Measurements from ENCODE around the gene ACKR3.

Gene ACKR3

DNA sequence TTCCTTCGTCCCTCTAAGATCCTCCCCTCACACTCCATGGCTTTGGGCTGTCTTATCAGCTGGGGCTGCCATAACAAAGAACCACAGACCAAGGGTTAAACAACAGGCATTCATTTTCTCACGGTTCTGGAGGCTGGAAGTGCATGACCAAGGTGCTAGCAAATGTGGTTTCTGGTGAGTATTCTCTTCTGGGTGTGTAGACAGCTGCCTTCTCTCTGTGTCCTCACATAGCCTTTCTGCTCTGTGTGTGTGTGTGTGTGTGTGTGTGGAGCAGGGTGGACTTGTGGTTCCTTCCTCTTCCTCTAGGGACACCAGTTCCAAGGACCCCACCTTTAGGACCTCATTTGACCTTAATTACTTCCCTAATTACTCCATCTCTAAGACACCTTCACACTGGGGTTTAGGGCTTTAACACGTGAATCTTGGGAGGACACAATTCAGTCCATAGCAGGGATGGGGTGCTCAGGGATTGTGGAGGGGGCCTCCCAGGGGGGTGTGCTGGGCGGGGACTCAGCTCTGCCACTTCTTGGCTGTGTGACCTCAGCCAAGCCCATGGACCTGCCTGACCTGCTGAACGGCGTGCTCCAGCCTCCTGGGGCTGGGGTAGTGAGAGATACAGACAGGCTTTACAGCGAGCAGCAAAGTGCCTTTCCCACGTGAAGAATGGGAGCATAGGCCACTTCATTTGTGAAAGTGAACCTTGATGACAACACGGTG lies 38.0 kb downstream of the ACKR3 start:
- DNase-seq (ENCODE audit: low read depth in 3 of 3, low spot score in 1 of 3), result no peak

GRCh38 chr2:236608188-236608525 lies 38.5 kb downstream of the ACKR3 start:
- no peak for DNase-seq (ENCODE audit: low read depth in 3 of 3, low spot score in 1 of 3)

GRCh38 chr2:236608710-236609109 lies 39.1 kb downstream of the ACKR3 start:
- no peak for DNase-seq (ENCODE audit: low read depth in 3 of 3, low spot score in 1 of 3)

- DNase-seq (ENCODE audit: low read depth in 3 of 3, low spot score in 1 of 3), result no peak
Observed at GRCh38 chr2:236610991-236611821, 41.6 kb downstream of the ACKR3 start.

DNA sequence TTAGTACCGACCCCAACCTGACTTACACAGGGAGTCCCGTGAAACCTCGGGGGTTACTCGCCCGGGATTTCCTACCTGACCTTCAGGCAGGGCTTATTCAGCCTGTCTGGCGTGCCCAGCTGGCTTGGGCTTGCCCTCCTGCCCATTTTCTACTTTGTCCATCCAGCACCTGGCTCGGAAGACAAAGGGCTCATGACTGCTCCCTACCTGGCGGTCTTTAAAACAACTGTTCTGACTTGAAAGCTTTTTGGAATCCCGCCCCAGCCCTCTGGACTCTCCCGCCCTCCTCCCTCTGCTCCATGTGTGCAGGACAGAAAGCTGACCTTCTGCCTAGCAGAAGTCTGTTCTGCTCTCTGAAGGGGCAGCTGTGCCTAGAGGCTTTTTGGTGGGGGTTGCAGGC lies 43.1 kb downstream of the ACKR3 start:
- no peak for DNase-seq (ENCODE audit: low read depth in 3 of 3, low spot score in 1 of 3)

GRCh38 chr2:236613612-236614011 lies 44.0 kb downstream of the ACKR3 start:
- no peak for DNase-seq (ENCODE audit: low read depth in 3 of 3, low spot score in 1 of 3)

DNA sequence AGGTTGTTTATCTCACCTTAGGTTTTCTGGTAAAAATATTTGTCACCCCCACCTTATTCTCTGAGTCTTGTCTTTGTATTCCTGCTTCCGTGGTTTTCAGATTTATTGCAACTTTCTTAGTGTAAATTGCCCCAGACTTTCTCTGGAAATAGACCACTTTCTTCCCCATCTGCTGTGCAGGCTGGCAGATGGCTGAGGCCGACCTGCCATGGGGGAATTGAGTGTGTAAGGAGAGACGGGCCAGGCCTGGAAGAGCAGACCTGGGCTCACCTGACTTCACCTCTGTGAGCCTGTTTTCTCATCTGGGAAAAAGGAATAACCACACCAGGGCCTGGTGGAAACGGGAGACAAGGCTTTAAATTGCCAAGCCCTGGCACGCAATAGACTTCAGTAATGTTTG lies 44.9 kb downstream of the ACKR3 start:
- no peak for DNase-seq (ENCODE audit: low read depth in 3 of 3, low spot score in 1 of 3)

DNA sequence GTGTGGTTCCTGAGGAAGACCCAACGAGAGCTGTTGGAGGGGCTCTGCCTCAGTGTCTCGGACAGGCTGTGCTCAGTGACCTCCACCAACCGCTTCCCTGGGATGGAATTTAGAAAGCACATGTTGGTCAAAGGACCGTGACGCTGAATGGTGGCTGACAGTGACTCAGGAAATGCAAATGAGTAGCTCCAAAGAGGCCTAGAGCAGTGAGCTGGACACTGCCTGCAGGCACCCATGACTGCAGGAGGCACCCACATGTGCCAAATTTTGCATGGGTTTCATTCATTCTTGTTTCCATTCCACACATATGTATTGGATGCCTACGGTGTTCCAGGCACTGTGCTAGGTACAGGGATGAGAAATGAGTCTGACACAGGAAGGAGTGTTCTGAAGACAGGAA lies 46.4 kb downstream of the ACKR3 start:
- no peak for DNase-seq (ENCODE audit: low read depth in 3 of 3, low spot score in 1 of 3)

- no peak for DNase-seq (ENCODE audit: low read depth in 3 of 3, low spot score in 1 of 3)
Observed at GRCh38 chr2:236616624-236617023, 47.0 kb downstream of the ACKR3 start.

DNA sequence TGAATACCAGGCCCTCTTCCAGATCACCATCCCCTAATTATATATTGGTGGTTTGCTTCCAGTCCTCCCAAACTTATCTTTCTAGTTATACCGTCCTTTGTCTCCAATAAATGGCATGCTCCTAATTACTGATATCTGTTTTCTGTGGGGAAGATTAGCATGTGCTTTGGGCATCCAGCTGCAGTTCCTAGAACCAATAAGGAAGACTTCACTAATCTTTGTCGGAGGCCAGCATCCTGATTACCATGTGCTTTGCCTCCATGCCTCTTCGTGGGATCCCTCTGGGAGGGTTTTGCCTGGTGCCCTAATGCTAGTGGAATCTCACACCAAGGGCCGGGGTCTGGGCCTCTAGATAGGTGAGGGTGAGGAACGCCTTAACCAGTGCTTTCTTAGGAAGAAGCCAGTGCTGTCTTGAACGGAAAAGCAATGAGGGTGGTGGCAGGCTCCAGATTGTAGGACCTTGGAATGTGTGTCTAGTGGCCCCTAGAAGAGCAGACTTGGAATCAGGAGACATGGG lies 47.7 kb downstream of the ACKR3 start:
- DNase-seq (ENCODE audit: low read depth in 3 of 3, low spot score in 1 of 3), result no peak

- no peak for DNase-seq (ENCODE audit: low read depth in 3 of 3, low spot score in 1 of 3)
Observed at GRCh38 chr2:236617796-236618195, 48.2 kb downstream of the ACKR3 start.

- DNase-seq (ENCODE audit: low read depth in 3 of 3, low spot score in 1 of 3), result no peak
Observed at GRCh38 chr2:236618370-236618769, 48.7 kb downstream of the ACKR3 start.

- DNase-seq (ENCODE audit: low read depth in 3 of 3, low spot score in 1 of 3), result no peak
Observed at GRCh38 chr2:236619910-236620612, 50.4 kb downstream of the ACKR3 start.

GRCh38 chr2:236621786-236622185 lies 52.2 kb downstream of the ACKR3 start:
- no peak for DNase-seq (ENCODE audit: low read depth in 3 of 3, low spot score in 1 of 3)

- DNase-seq (ENCODE audit: low read depth in 3 of 3, low spot score in 1 of 3), result no peak
Observed at GRCh38 chr2:236622201-236622600, 52.6 kb downstream of the ACKR3 start.

GRCh38 chr2:236622660-236623059 lies 53.0 kb downstream of the ACKR3 start:
- no peak for DNase-seq (ENCODE audit: low read depth in 3 of 3, low spot score in 1 of 3)

GRCh38 chr2:236623816-236624215 lies 54.2 kb downstream of the ACKR3 start:
- DNase-seq (ENCODE audit: low read depth in 3 of 3, low spot score in 1 of 3), result no peak

- no peak for DNase-seq (ENCODE audit: low read depth in 3 of 3, low spot score in 1 of 3)
Observed at GRCh38 chr2:236625156-236625690, 55.6 kb downstream of the ACKR3 start.

- no peak for DNase-seq (ENCODE audit: low read depth in 3 of 3, low spot score in 1 of 3)
Observed at GRCh38 chr2:236626391-236627150, 56.9 kb downstream of the ACKR3 start.

- DNase-seq (ENCODE audit: low read depth in 3 of 3, low spot score in 1 of 3), result no peak
Observed at GRCh38 chr2:236627193-236627592, 57.6 kb downstream of the ACKR3 start.

DNA sequence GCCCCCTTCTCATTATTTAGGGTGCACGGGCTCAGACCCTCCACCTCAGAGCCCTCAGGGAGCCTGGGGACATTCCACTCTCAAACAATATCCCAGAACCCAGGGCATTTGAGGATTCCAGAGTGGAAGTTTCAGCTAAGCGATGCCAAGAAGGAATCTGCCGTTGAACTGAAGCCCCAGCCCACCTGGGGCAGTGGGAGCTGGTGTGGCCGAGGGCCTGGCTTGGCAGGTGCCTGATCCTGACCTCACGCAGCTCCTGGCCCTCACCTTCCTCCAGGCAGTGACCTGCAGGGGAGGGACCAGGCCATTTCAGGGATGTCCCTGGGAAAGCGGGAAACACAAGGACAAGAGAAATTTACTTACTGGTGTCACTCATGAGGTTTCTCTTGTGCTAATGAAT lies 58.2 kb downstream of the ACKR3 start:
- DNase-seq (ENCODE audit: low read depth in 3 of 3, low spot score in 1 of 3), result no peak
